ENCODE results near the gene ROR2. TPM values are rescaled to one million over a fixed set of nuclear protein-coding genes. Genes with fewer than 3 reads are reported as not detected.

ROR2 gene
- total RNA-seq, 1 donor, result 0.27 TPM

- DNase-seq (ENCODE audit: low read depth in 2 of 3, low spot score in 2 of 3), result no peak
Measured at GRCh38 chr9:91884696-91885687, 65.0 kb downstream of the ROR2 start.

- DNase-seq (ENCODE audit: low read depth in 2 of 3, low spot score in 2 of 3), result no peak
Measured at GRCh38 chr9:91884153-91884552, 65.9 kb downstream of the ROR2 start.

- DNase-seq (ENCODE audit: low read depth in 2 of 3, low spot score in 2 of 3), result no peak
Measured at GRCh38 chr9:91883503-91883902, 66.5 kb downstream of the ROR2 start.

GRCh38 chr9:91882627-91883026 lies 67.4 kb downstream of the ROR2 start:
- DNase-seq (ENCODE audit: low read depth in 2 of 3, low spot score in 2 of 3), result no peak

GRCh38 chr9:91880378-91880972 lies 69.6 kb downstream of the ROR2 start:
- DNase-seq (ENCODE audit: low read depth in 2 of 3, low spot score in 2 of 3), result no peak

GRCh38 chr9:91879231-91879630 lies 70.8 kb downstream of the ROR2 start:
- no peak for DNase-seq (ENCODE audit: low read depth in 2 of 3, low spot score in 2 of 3)

- no peak for DNase-seq (ENCODE audit: low read depth in 2 of 3, low spot score in 2 of 3)
Measured at GRCh38 chr9:91873637-91874051, 76.4 kb downstream of the ROR2 start.

- DNase-seq (ENCODE audit: low read depth in 2 of 3, low spot score in 2 of 3), result no peak
Measured at GRCh38 chr9:91868732-91869391, 81.2 kb downstream of the ROR2 start.

GRCh38 chr9:91867740-91868139 lies 82.3 kb downstream of the ROR2 start:
- no peak for DNase-seq (ENCODE audit: low read depth in 2 of 3, low spot score in 2 of 3)

- DNase-seq (ENCODE audit: low read depth in 2 of 3, low spot score in 2 of 3), result no peak
Measured at GRCh38 chr9:91865041-91865440, 85.0 kb downstream of the ROR2 start.

- DNase-seq (ENCODE audit: low read depth in 2 of 3, low spot score in 2 of 3), result no peak
Measured at GRCh38 chr9:91864380-91864779, 85.6 kb downstream of the ROR2 start.

GRCh38 chr9:91863469-91863868 lies 86.6 kb downstream of the ROR2 start:
- DNase-seq (ENCODE audit: low read depth in 2 of 3, low spot score in 2 of 3), result no peak

- no peak for DNase-seq (ENCODE audit: low read depth in 2 of 3, low spot score in 2 of 3)
Measured at GRCh38 chr9:91858213-91859030, 91.6 kb downstream of the ROR2 start.

GRCh38 chr9:91857291-91858212 lies 92.5 kb downstream of the ROR2 start:
- DNase-seq (ENCODE audit: low read depth in 2 of 3, low spot score in 2 of 3), result no peak

GRCh38 chr9:91856419-91856818 lies 93.6 kb downstream of the ROR2 start:
- no peak for DNase-seq (ENCODE audit: low read depth in 2 of 3, low spot score in 2 of 3)

- no peak for DNase-seq (ENCODE audit: low read depth in 2 of 3, low spot score in 2 of 3)
Measured at GRCh38 chr9:91855196-91855595, 94.8 kb downstream of the ROR2 start.

- no peak for DNase-seq (ENCODE audit: low read depth in 2 of 3, low spot score in 2 of 3)
Measured at GRCh38 chr9:91852801-91853347, 97.2 kb downstream of the ROR2 start.

- no peak for DNase-seq (ENCODE audit: low read depth in 2 of 3, low spot score in 2 of 3)
Measured at GRCh38 chr9:91849694-91850093, 100.3 kb downstream of the ROR2 start.

- no peak for DNase-seq (ENCODE audit: low read depth in 2 of 3, low spot score in 2 of 3)
Measured at GRCh38 chr9:91848146-91848545, 101.9 kb downstream of the ROR2 start.
